Neural cell (in vitro differentiated cells): ENCODE measurements around the gene ACOX3.

Source experiments
- CTCF ChIP-seq: fragments of 450-650 bp; IDR thresholded peaks from 2 replicates; pipeline ENCODE4 v1.5.1; 2014; ENCODE audit warnings: antibody characterized with exemption, mild to moderate bottlenecking, moderate library complexity; ENCODE audit not compliant: poor library complexity, severe bottlenecking
- POLR2AphosphoS5 ChIP-seq: IDR thresholded peaks from 2 replicates; pipeline ENCODE4 v1.6.1; 2012
- SMC3 ChIP-seq: fragments of 450-650 bp; conservative IDR thresholded peaks from 2 replicates; pipeline ENCODE4 v1.6.1; 2014; ENCODE audit warnings: antibody characterized with exemption, mild to moderate bottlenecking, moderate library complexity; ENCODE audit not compliant: poor library complexity

- TF ChIP-seq CTCF: no peak
- TF ChIP-seq SMC3: no peak
- no peak for TF ChIP-seq POLR2AphosphoS5
Observed at GRCh38 chr4:8469550-8469949, 29.0 kb upstream of the ACOX3 start.
